ENCODE measurements around the gene VPS4B. TPM values are rescaled to one million over a fixed set of nuclear protein-coding genes. Genes with fewer than 3 reads are reported as not detected.

VPS4B gene
- total and polyA plus RNA-seq, 2 of the 8 experiments (the other 6 are each of a cell fraction or from before 2014, with no cell fraction given): 7.2 to 45.3 TPM

GRCh38 chr18:63468575-63468974 is 46.3 kb upstream of the VPS4B start:
- H3K9me3 ChIP-seq (ENCODE audit: insufficient read depth in 2 of 2, low read depth in 1 of 2, low read length in 1 of 2): no peaks in the 10 kb centered on the region
- no peaks in the 10 kb centered on the region for H3K4me1 ChIP-seq (replicated peaks in 1 of 4; ENCODE audit: control insufficient read depth in 3 of 4, insufficient read depth in 4 of 4, low read length in 3 of 4)
- no peak overlapping the region for H3K14ac ChIP-seq (ENCODE audit: insufficient read length)
- no peak overlapping the region for H2AK5ac ChIP-seq (ENCODE audit: low read depth, low read length)
- no peak overlapping the region for H2BK20ac ChIP-seq (ENCODE audit: low read length)
- FAIRE-seq (no peak), DNase-seq (ENCODE audit: low read depth in 1 of 2, low spot score in 2 of 2) (no peak)
- H3K18ac ChIP-seq (ENCODE audit: extremely low read depth, low read length): no peak overlapping the region
- no peak overlapping the region for H3K9ac ChIP-seq (replicated peaks in 1 of 4; ENCODE audit: extremely low read depth in 1 of 4, low read depth in 3 of 4, low read length in 3 of 4)
- no peak overlapping the region for H3K23ac ChIP-seq (ENCODE audit: insufficient read length)
- no peaks in the 10 kb centered on the region for H3K23me2 ChIP-seq (ENCODE audit: low read depth, low read length)
- no peaks in the 10 kb centered on the region for H4K20me1 ChIP-seq (replicated peaks in 1 of 2; ENCODE audit: control insufficient read depth in 1 of 2, insufficient read depth in 2 of 2, low read length in 2 of 2)
- H3K27me3 ChIP-seq (replicated peaks in 1 of 4; ENCODE audit: control insufficient read depth in 3 of 4, extremely low read depth in 1 of 4, insufficient read depth in 3 of 4, low read length in 3 of 4): peaks cover 0 to 1% (median 0%) of the 10 kb centered on the region in 4 experiments; a peak in 2 of 7 replicates
- POLR2A ChIA-PET (ENCODE audit: partially characterized antibody): no interaction called here
- H2BK15ac ChIP-seq (ENCODE audit: low read length): no peak overlapping the region
- H2BK120ac ChIP-seq (replicated peaks; ENCODE audit: low read depth, low read length): no peak overlapping the region
- no peaks in the 10 kb centered on the region for H3K79me1 ChIP-seq (ENCODE audit: low read depth, low read length)
- H2BK12ac ChIP-seq (ENCODE audit: low read depth, low read length): no peak overlapping the region
- H4K91ac ChIP-seq (replicated peaks; ENCODE audit: insufficient read length, low read length): no peak overlapping the region
- 94% methylated on average over 3 of the region's 3 CpGs; no CpG with 5 or more reads in 1 of the 2 experiments for WGBS, 2 experiments (ENCODE audit: extremely low coverage in 1 of 2, insufficient coverage in 1 of 2, insufficient read length in 1 of 2, insufficient replicate concordance in 2 of 2, low coverage in 1 of 2, low lambda C conversion rate in 2 of 2, missing lambda C conversion rate in 1 of 2)
- H3K4ac ChIP-seq (replicated peaks; ENCODE audit: insufficient read length, low read depth, low read length): no peak overlapping the region
- no peak overlapping the region for H2AFZ ChIP-seq (ENCODE audit: low read length)
- no peak overlapping the region for H3K4me3 ChIP-seq (ENCODE audit: extremely low read depth in 1 of 4, insufficient read depth in 2 of 4, low read depth in 3 of 4, low read length in 4 of 4)
- H4K8ac ChIP-seq (ENCODE audit: extremely low read depth, insufficient read depth, low read length): no peak overlapping the region
- CTCF ChIA-PET (ENCODE audit: partially characterized antibody): interaction anchor here (1.1 kb wide), 1 partner anchor 378 kb away, joined by 3 read pairs; no protein-coding TSS in a partner anchor
- no peak overlapping the region for H3K56ac ChIP-seq (replicated peaks; ENCODE audit: insufficient read length, low read depth, low read length)
- no peak overlapping the region for H3K27ac ChIP-seq (ENCODE audit: low read depth, low read length)
- H3K36me3 ChIP-seq (ENCODE audit: control insufficient read depth in 2 of 4, insufficient read depth in 4 of 4, low read length in 3 of 4): no peaks in the 10 kb centered on the region
- H3K4me2 ChIP-seq (ENCODE audit: insufficient read depth in 1 of 2, low read depth in 2 of 2, low read length in 2 of 2): no peak overlapping the region
- H3K79me2 ChIP-seq (ENCODE audit: control insufficient read depth in 1 of 2, insufficient read depth in 2 of 2, low read length in 2 of 2): no peaks in the 10 kb centered on the region
- no peak overlapping the region for H2BK5ac ChIP-seq (ENCODE audit: low read depth, low read length)
- H4K5ac ChIP-seq (ENCODE audit: insufficient read length, low read depth, low read length): no peak overlapping the region
- no peak for TF ChIP-seq BCL11A (IDR thresholded peaks at IDR 0.05; ENCODE audit: low read depth in 2 of 2, low read length in 2 of 2)
- TF ChIP-seq CHD2 (IDR thresholded peaks at IDR 0.05; ENCODE audit: low read length): no peak
- TF ChIP-seq FOSL1 (IDR thresholded peaks at IDR 0.05; ENCODE audit: insufficient read depth, low read depth, low read length): no peak
- TF ChIP-seq EP300 (IDR thresholded peaks at IDR 0.05; ENCODE audit: borderline replicate concordance in 1 of 2, low read depth in 2 of 2, low read length in 2 of 2): no peak
- no peak for TF ChIP-seq POLR2AphosphoS5 (IDR thresholded peaks at IDR 0.05; ENCODE audit: low read depth, low read length)
- no peak for TF ChIP-seq RBBP5 (IDR thresholded peaks at IDR 0.05; ENCODE audit: borderline replicate concordance, low read depth, low read length)
- TF ChIP-seq ASH2L (IDR thresholded peaks at IDR 0.05; ENCODE audit: low read length): no peak
- TF ChIP-seq PHF8 (conservative IDR thresholded peaks at IDR 0.05; ENCODE audit: low read depth, low read length): no peak
- no peak for TF ChIP-seq RXRA (IDR thresholded peaks at IDR 0.05; ENCODE audit: insufficient read depth, low read depth, low read length)
- TF ChIP-seq SAP30 (IDR thresholded peaks at IDR 0.05; ENCODE audit: insufficient read depth, insufficient replicate concordance, low read length): no peak
- no peak for TF ChIP-seq YY1 (IDR thresholded peaks at IDR 0.05; ENCODE audit: low read depth, low read length)
- TF ChIP-seq CREB1 (IDR thresholded peaks at IDR 0.05): no peak
- no peak for TF ChIP-seq SRF (IDR thresholded peaks at IDR 0.05; ENCODE audit: low read depth, low read length)
- TF ChIP-seq EGR1 (IDR thresholded peaks at IDR 0.05; ENCODE audit: borderline replicate concordance, low read depth, low read length): no peak
- no peak for TF ChIP-seq JUN (IDR thresholded peaks at IDR 0.05; ENCODE audit: low read depth, low read length)

Data from H1 (cell line).